Mesendoderm (in vitro differentiated cells): ENCODE results near the gene HOMER2. TPM values are rescaled to one million over a fixed set of nuclear protein-coding genes. Genes with fewer than 3 reads are reported as not detected.
"Not testable (repeated sequence)": the region's sequence is repeated elsewhere in the genome, so short reads cannot be mapped to it uniquely, and the experiment has no call there.

Experiments
- DNase-seq: peaks from one replicate; pipeline ENCODE4 v3.0.0; 2013
- H2AK5ac ChIP-seq: 2 replicates; pipeline ENCODE4 v1.6.1; 2013; ENCODE audit warnings: low read length, inconsistent platforms
- H2BK120ac ChIP-seq: 2 replicates; pipeline ENCODE4 v1.6.1; 2013; ENCODE audit warnings: low read depth, mild to moderate bottlenecking, low read length, moderate library complexity, mixed read lengths
- H2BK15ac ChIP-seq: replicated peaks from 2 replicates; pipeline ENCODE4 v1.6.1; 2013; ENCODE audit warnings: low read depth, mild to moderate bottlenecking, moderate library complexity
- H2BK5ac ChIP-seq: 2 replicates; pipeline ENCODE4 v1.6.1; 2013; ENCODE audit warnings: low read length, inconsistent platforms
- H3K18ac ChIP-seq: 2 replicates; pipeline ENCODE4 v1.6.1; 2013; ENCODE audit warnings: mild to moderate bottlenecking, low read length, mixed read lengths
- H3K23ac ChIP-seq: one replicate; pipeline ENCODE4 v1.6.1; 2013; ENCODE audit warnings: low read length
- H3K27ac ChIP-seq: 2 replicates; pipeline ENCODE4 v1.5.1; 2013; ENCODE audit warnings: low read depth, mild to moderate bottlenecking, inconsistent platforms, low read length, moderate library complexity
- H3K27me3 ChIP-seq: 2 replicates; pipeline ENCODE4 v1.6.1; 2013; ENCODE audit warnings: low read length, control low read depth, mild to moderate bottlenecking, inconsistent platforms; ENCODE audit not compliant: insufficient read depth, poor library complexity
- H3K36me3 ChIP-seq: 2 replicates; pipeline ENCODE4 v1.6.1; 2013; ENCODE audit warnings: low read length, inconsistent platforms; ENCODE audit not compliant: control insufficient read depth, insufficient read depth
- H3K4ac ChIP-seq: one replicate; pipeline ENCODE4 v1.6.1; 2013; ENCODE audit warnings: low read depth, mild to moderate bottlenecking, low read length, moderate library complexity
- H3K4me1 ChIP-seq: 2 replicates; pipeline ENCODE4 v1.6.1; 2013; ENCODE audit warnings: low read depth, low read length, inconsistent platforms; ENCODE audit not compliant: control insufficient read depth
- H3K4me2 ChIP-seq: 2 replicates; pipeline ENCODE4 v1.6.1; 2013; ENCODE audit warnings: low read length
- H3K4me3 ChIP-seq: 2 replicates; pipeline ENCODE4 v1.5.1; 2013; ENCODE audit warnings: mild to moderate bottlenecking, low read length
- H3K56ac ChIP-seq: one replicate; pipeline ENCODE4 v1.6.1; 2013; ENCODE audit warnings: low read length
- H3K79me1 ChIP-seq: 2 replicates; pipeline ENCODE4 v1.6.1; 2013; ENCODE audit warnings: low read length, inconsistent platforms
- H3K79me2 ChIP-seq: 2 replicates; pipeline ENCODE4 v1.6.1; 2013; ENCODE audit warnings: mild to moderate bottlenecking, low read length; ENCODE audit not compliant: control insufficient read depth, insufficient read depth
- H3K9ac ChIP-seq: 2 replicates; pipeline ENCODE4 v1.6.1; 2013; ENCODE audit warnings: low read length, inconsistent platforms
- H4K5ac ChIP-seq: one replicate; pipeline ENCODE4 v1.6.1; 2013; ENCODE audit warnings: low read length
- H4K8ac ChIP-seq: one replicate; pipeline ENCODE4 v1.6.1; 2013; ENCODE audit warnings: low read depth, mild to moderate bottlenecking, control low read depth, low read length, moderate library complexity
- WGBS: extraction: QIAGEN DNeasy Blood & Tissue Kit; methylation state at CpG from one replicate; pipeline ENCODE4 v1.1.7; 2013; ENCODE audit warnings: low lambda C conversion rate, missing lambda C conversion rate; ENCODE audit not compliant: insufficient coverage; ENCODE audit errors: extremely low coverage; 5-methylcytosine and 5-hydroxymethylcytosine counted together
- polyA plus RNA-seq, 2 experiments: library from polyadenylated mRNA; stranded (reverse); fragments of 200-250 nt; gene quantifications; one replicate each; pipeline ENCODE4 v1.2.3, GENCODE V29; 2013

Gene HOMER2
- 9.4 TPM for polyA plus RNA-seq (2013, experiment 1 of 2)
- polyA plus RNA-seq (2013, experiment 2 of 2) = 10.7 TPM

- Histone ChIP-seq H3K18ac (peak within 1 kb of the TSS; percentile 94), H3K4me1 (no peaks in the 10 kb centered on the region), H3K79me2 (no peaks in the 10 kb centered on the region), H2BK120ac (peak within 1 kb of the TSS; percentile 57), H3K23ac (no peak within 1 kb of the TSS), H3K4me3 (peak within 1 kb of the TSS; percentile 40), H2BK5ac (no peak within 1 kb of the TSS), H3K4ac (peak within 1 kb of the TSS; percentile 48), H2BK15ac (no peak within 1 kb of the TSS), H2AK5ac (no peak within 1 kb of the TSS), H4K8ac (peak within 1 kb of the TSS; percentile 59), H3K27ac (no peak within 1 kb of the TSS), H4K5ac (no peak within 1 kb of the TSS), H3K4me2 (peak within 1 kb of the TSS; percentile 71), H3K79me1 (no peaks in the 10 kb centered on the region), H3K9ac (peak within 1 kb of the TSS; percentile 66), H3K27me3 (peaks cover 8% of the 10 kb centered on the region), H3K36me3 (no peaks in the 10 kb centered on the region), H3K56ac (peak within 1 kb of the TSS; percentile 80)
- DNase-seq = peak; percentile 47
- WGBS = no CpG with 5 or more reads among the region's 119 CpGs
These were observed at the start of gene HOMER2 for GRCh38 chr15:82952158-82953081. Gene HOMER2, minus strand, starts transcription at chr15:82952720. Its CDS starts 185 bp downstream, at chr15:82952535.

GRCh38 chr15:83000672-83001031, 48.1 kb upstream of the HOMER2 start:
- H3K4me3 ChIP-seq, H2BK15ac ChIP-seq, H3K27me3 ChIP-seq, H4K5ac ChIP-seq, H3K79me1 ChIP-seq, H2BK5ac ChIP-seq, H2BK120ac ChIP-seq, H3K4ac ChIP-seq, H3K56ac ChIP-seq, H3K4me2 ChIP-seq, H2AK5ac ChIP-seq, H4K8ac ChIP-seq, H3K9ac ChIP-seq, H3K23ac ChIP-seq, H3K27ac ChIP-seq, H3K4me1 ChIP-seq, H3K18ac ChIP-seq, DNase-seq, H3K36me3 ChIP-seq, H3K79me2 ChIP-seq: not testable (repeated sequence)
- WGBS = no CpG with 5 or more reads among the region's 3 CpGs

GRCh38 chr15:82999905-83000671, 47.6 kb upstream of the HOMER2 start:
- DNase-seq = peak; percentile 71
- no peaks in the 10 kb centered on the region for H3K27me3 ChIP-seq
- WGBS = no CpG with 5 or more reads among the region's 6 CpGs

GRCh38 chr15:82999426-82999825, 46.9 kb upstream of the HOMER2 start:
- Histone ChIP-seq H3K79me2 (no peaks in the 10 kb centered on the region), H3K36me3 (no peaks in the 10 kb centered on the region), H4K8ac (no peak overlapping the region), H3K4ac (no peak overlapping the region), H2BK15ac (no peak overlapping the region), H3K4me2 (no peak overlapping the region), H2BK5ac (no peak overlapping the region), H4K5ac (no peak overlapping the region), H3K4me3 (no peak overlapping the region), H2BK120ac (no peak overlapping the region), H3K4me1 (no peaks in the 10 kb centered on the region), H2AK5ac (no peak overlapping the region), H3K18ac (no peak overlapping the region), H3K9ac (no peak overlapping the region), H3K27ac (no peak overlapping the region), H3K23ac (no peak overlapping the region), H3K56ac (no peak overlapping the region), H3K79me1 (no peaks in the 10 kb centered on the region), H3K27me3 (no peaks in the 10 kb centered on the region)
- no CpG with 5 or more reads among the region's 6 CpGs for WGBS
- no peak for DNase-seq

More at GRCh38 chr15:82999905-83000671, 47.6 kb upstream of the HOMER2 start:
- Histone ChIP-seq H2AK5ac (no peak overlapping the region), H4K5ac (no peak overlapping the region), H3K4me2 (no peak overlapping the region), H3K79me2 (no peaks in the 10 kb centered on the region), H3K4me1 (no peaks in the 10 kb centered on the region), H2BK5ac (no peak overlapping the region), H3K79me1 (no peaks in the 10 kb centered on the region), H3K9ac (no peak overlapping the region), H3K18ac (no peak overlapping the region), H3K4ac (no peak overlapping the region), H3K36me3 (no peaks in the 10 kb centered on the region), H3K27ac (no peak overlapping the region), H3K23ac (no peak overlapping the region), H3K56ac (no peak overlapping the region), H2BK120ac (no peak overlapping the region), H3K4me3 (no peak overlapping the region), H2BK15ac (no peak overlapping the region), H4K8ac (no peak overlapping the region)

GRCh38 chr15:82995938-82996337, 43.4 kb upstream of the HOMER2 start:
- H2AK5ac ChIP-seq = no peak overlapping the region
- no CpG with 5 or more reads among the region's 3 CpGs for WGBS
- no peaks in the 10 kb centered on the region for H3K79me1 ChIP-seq
- H3K27me3 ChIP-seq = no peaks in the 10 kb centered on the region
- H3K56ac ChIP-seq = no peak overlapping the region
- DNase-seq = peak; percentile 38
- H3K9ac ChIP-seq = no peak overlapping the region
- no peak overlapping the region for H2BK15ac ChIP-seq
- H4K8ac ChIP-seq = no peak overlapping the region
- H3K4me1 ChIP-seq = no peaks in the 10 kb centered on the region
- no peak overlapping the region for H3K23ac ChIP-seq
- no peak overlapping the region for H3K18ac ChIP-seq
- H3K4ac ChIP-seq = no peak overlapping the region
- H2BK120ac ChIP-seq = no peak overlapping the region
- H4K5ac ChIP-seq = no peak overlapping the region
- H3K4me2 ChIP-seq = no peak overlapping the region
- no peak overlapping the region for H2BK5ac ChIP-seq
- no peak overlapping the region for H3K4me3 ChIP-seq
- no peak overlapping the region for H3K27ac ChIP-seq
- no peaks in the 10 kb centered on the region for H3K36me3 ChIP-seq
- no peaks in the 10 kb centered on the region for H3K79me2 ChIP-seq
